ENCODE results near the gene EPX.

The EPX gene

DNA sequence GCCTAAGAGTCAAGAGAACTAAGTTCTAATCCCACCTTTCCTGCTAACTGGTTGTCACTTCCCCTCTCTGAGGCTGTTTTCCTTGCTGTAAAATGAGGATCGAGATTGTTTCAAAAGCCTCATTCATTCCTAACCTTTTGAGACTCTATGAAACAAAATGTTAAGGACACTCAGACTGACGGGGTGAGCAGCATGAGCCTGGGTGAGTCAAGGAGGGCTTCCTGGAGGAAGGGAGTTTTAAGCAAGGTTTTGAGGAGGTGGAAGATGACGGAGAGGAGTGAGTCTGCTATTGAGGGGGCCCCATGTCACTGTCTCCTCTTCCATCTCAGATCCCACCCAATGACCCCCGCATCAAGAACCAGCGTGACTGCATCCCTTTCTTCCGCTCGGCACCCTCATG, 4.1 kb downstream of the EPX start:
- ATAC-seq (no peak), DNase-seq (no peak)
- Mint-ChIP-seq H3K9me3 (no peaks in the 10 kb centered on the region), H3K36me3 (ENCODE audit: low read depth) (no peaks in the 10 kb centered on the region), H3K4me3 (no peak overlapping the region), H3K27me3 (peaks cover 15% of the 10 kb centered on the region), H3K27ac (no peak overlapping the region), H3K4me1 (no peaks in the 10 kb centered on the region)

DNA sequence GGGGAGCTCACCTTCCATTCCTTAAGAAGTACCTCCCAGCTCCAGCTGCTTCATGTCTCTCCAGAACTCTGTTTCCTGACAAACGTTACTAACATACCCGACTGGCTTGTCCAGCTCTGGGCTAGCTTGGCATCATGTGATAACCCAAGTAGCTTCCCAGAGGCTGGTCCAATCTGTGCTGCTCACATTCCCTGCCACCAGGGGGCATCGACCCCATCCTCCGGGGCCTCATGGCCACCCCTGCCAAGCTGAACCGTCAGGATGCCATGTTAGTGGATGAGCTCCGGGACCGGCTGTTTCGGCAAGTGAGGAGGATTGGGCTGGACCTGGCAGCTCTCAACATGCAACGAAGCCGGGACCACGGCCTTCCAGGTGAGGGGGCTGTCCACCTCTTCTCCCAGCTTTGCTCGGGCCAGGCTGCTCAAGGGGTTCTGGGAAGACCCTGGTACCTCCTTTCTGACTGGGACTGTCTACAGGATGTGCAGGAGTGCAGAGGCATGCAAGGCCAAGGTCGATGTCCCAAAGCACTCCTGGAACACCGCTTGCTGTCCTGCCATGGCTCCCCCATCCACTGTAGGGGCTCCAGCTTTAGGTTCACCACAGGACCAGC, 7.6 kb downstream of the EPX start:
- DNase-seq (peak; percentile 72), ATAC-seq (peak; percentile 83)
- no peaks in the 10 kb centered on the region for H3K9me3 Mint-ChIP-seq
- H3K27me3 Mint-ChIP-seq: peaks cover 15% of the 10 kb centered on the region
- no peaks in the 10 kb centered on the region for H3K4me1 Mint-ChIP-seq
- no peaks in the 10 kb centered on the region for H3K36me3 Mint-ChIP-seq (ENCODE audit: low read depth)
- no peak overlapping the region for H3K27ac Mint-ChIP-seq
- H3K4me3 Mint-ChIP-seq: no peak overlapping the region

DNA sequence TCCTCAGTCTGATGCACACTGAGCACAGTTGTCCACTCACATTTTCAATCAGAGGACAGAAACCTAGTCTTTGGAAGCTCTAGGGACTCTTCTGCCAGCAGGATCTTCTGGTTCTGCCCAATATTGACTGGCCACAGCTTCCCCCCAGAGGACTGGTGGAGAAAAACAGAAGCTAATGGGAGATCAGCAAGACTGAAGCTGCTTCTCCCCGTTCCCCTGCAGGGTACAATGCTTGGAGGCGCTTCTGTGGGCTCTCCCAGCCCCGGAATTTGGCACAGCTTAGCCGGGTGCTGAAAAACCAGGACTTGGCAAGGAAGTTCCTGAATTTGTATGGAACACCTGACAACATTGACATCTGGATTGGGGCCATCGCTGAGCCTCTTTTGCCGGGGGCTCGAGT, 10.3 kb downstream of the EPX start:
- Mint-ChIP-seq H3K27ac (no peak overlapping the region), H3K36me3 (ENCODE audit: low read depth) (no peaks in the 10 kb centered on the region), H3K27me3 (peaks cover 6% of the 10 kb centered on the region), H3K9me3 (no peaks in the 10 kb centered on the region), H3K4me3 (no peak overlapping the region), H3K4me1 (no peaks in the 10 kb centered on the region)
- DNase-seq (no peak), ATAC-seq (no peak)

DNA sequence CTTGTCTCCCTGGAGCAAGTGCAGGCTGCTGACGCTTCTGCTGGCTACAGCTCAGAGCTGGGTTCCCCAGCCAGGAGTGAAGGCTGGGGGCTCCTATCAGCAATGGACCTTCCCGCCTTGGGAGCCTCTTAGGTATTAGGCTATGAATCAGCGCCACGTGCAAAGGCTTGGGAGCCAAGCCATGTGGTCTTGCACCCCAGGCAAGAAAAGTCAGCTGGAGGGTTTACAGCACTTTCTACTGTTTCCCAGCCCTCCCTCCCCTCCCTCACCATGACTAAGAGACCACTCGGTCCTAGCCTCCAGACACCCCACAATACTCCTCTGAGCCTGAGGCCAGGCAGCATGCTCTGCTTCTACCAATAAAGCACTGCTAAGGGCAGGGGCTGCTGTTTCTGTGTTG, 12.3 kb downstream of the EPX start:
- ATAC-seq: no peak
- no peak for DNase-seq
- no peaks in the 10 kb centered on the region for H3K9me3 Mint-ChIP-seq
- peaks cover 3% of the 10 kb centered on the region for H3K36me3 Mint-ChIP-seq (ENCODE audit: low read depth)
- H3K27me3 Mint-ChIP-seq: no peaks in the 10 kb centered on the region
- H3K4me1 Mint-ChIP-seq: no peaks in the 10 kb centered on the region
- H3K27ac Mint-ChIP-seq: no peak overlapping the region
- H3K4me3 Mint-ChIP-seq: no peak overlapping the region

DNA sequence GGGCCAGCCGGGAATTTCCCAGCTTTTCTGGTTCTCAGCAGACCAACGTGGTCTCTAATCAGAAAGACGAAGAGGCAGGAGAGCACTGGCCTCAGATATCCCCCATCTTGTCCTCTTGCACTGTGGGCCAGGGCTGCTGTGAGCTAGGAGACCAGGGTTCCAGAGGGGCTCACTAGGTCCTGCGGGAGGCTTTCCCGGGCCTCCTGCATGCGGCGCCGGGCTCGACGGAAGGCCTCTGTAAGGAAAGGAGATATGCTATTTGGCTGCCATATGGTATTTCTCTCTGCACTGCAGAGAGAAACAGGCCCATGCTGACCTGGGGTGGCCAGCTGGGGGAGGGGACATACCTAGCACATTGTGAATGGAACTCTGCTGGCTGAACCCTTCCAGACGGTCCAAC, 13.4 kb downstream of the EPX start:
- H3K36me3 Mint-ChIP-seq (ENCODE audit: low read depth): peaks cover 3% of the 10 kb centered on the region
- no peak overlapping the region for H3K4me3 Mint-ChIP-seq
- H3K27me3 Mint-ChIP-seq: no peaks in the 10 kb centered on the region
- no peak for ATAC-seq
- no peaks in the 10 kb centered on the region for H3K4me1 Mint-ChIP-seq
- H3K27ac Mint-ChIP-seq: no peak overlapping the region
- no peaks in the 10 kb centered on the region for H3K9me3 Mint-ChIP-seq
- no peak for DNase-seq

DNA sequence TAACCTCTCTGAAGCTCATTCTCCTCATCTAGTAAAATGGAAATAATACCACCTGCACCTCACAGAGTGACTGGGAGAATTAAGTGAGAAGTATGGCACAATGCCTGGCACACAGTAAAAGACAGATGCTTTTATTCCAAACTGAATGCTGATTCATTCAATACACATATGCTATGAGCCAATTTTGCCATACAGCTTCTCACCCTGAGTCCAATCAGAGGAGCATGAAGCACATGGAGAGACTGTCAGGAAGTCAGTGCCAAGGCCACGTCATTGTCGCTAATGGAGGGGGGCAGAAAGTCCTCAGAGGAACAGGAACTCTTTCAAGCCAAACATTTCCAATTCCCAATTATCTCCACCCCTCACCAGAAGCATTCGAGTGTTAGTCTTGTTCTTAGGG, 14.9 kb downstream of the EPX start:
- Mint-ChIP-seq H3K4me1 (no peaks in the 10 kb centered on the region), H3K36me3 (ENCODE audit: low read depth) (peaks cover 7% of the 10 kb centered on the region), H3K27ac (no peak overlapping the region), H3K9me3 (no peaks in the 10 kb centered on the region), H3K27me3 (no peaks in the 10 kb centered on the region), H3K4me3 (no peak overlapping the region)
- ATAC-seq: no peak
- DNase-seq: no peak

DNA sequence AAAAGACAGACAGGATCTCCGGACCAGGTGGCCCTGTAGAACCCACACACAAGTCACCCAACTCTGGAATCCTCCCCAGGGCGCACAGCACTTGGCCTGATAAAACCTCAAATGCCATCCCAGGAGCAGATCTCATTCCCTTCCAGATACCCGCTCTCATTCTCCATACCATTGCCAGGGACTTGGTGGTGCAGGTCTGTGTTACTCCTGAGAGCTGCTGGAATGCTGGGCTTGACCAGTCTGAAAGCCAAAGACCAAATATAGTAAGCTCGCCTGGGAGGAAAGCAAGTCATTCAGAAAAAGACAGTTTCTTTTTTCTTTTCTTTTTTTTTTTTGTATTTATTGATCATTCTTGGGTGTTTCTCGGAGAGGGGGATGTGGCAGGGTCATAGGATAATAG, 15.8 kb downstream of the EPX start:
- H3K36me3 Mint-ChIP-seq (ENCODE audit: low read depth): peaks cover 7% of the 10 kb centered on the region
- H3K27ac Mint-ChIP-seq: no peak overlapping the region
- DNase-seq (no peak), ATAC-seq (no peak)
- no peaks in the 10 kb centered on the region for H3K4me1 Mint-ChIP-seq
- no peak overlapping the region for H3K4me3 Mint-ChIP-seq
- H3K27me3 Mint-ChIP-seq: no peaks in the 10 kb centered on the region
- H3K9me3 Mint-ChIP-seq: no peaks in the 10 kb centered on the region

DNA sequence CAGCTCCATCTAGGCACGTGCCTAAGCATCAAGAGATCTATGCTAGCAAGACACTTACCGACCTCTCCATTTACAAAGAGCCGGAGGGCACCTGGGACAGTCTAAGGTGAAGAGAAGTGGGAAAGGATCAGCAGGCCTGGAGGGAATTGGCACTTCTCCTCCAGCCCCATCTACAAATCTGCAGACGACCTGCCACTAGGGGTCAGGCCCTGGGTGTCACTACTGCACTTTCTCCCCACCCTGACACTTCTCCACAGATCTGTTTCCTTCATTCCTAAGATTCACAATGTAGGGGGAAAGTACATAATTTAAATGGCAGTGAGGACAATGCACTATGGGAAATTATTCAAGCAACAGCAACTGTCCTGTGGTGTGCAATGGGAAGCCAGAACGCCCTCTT, 18.4 kb downstream of the EPX start:
- Mint-ChIP-seq H3K4me1 (no peaks in the 10 kb centered on the region), H3K36me3 (ENCODE audit: low read depth) (peaks cover 13% of the 10 kb centered on the region), H3K27ac (no peak overlapping the region), H3K27me3 (no peaks in the 10 kb centered on the region), H3K9me3 (no peaks in the 10 kb centered on the region), H3K4me3 (no peak overlapping the region)
- no peak for ATAC-seq
- DNase-seq: no peak

DNA sequence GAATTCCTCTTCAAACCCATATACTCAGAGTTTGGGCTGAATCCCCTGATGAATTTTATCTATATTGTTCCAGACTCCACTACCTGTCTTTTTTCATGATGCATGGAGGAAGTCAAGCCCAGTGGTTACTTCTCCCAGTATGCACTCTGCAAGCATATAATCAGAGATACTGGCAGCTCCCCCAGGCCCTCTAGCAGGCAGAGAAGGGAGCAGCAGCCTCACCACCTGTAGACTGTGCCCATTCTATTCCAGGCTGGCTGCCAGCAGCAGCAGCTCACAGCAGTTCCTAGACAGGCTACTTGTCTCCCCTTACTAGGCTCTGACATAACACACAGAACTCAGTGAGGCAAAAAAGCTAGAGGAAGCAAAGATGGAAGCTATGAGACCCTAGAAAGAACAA, 23.2 kb downstream of the EPX start:
- Mint-ChIP-seq H3K4me1 (peaks cover 24% of the 10 kb centered on the region), H3K36me3 (ENCODE audit: low read depth) (peaks cover 10% of the 10 kb centered on the region), H3K4me3 (no peak overlapping the region), H3K9me3 (no peaks in the 10 kb centered on the region), H3K27ac (no peak overlapping the region), H3K27me3 (no peaks in the 10 kb centered on the region)
- ATAC-seq: no peak
- DNase-seq: no peak

DNA sequence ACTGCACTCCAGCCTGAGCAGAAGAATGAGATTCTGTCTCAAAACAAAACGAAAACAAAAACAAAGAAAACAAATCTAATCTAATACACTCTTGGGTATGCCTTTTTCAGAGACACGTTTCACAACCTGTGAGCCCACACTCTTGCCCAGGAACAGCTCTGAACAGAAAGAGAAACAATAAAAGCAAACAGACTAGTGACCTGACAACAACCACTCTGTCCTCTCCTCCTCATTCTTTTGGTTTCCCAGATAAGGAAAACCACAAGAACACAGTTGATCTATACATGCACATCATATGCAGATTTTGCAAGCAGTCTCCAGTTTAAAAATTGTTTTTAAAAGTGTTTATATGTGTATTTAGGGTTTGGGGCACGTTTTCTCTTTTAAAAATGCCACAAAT, 25.2 kb downstream of the EPX start:
- no peak for ATAC-seq
- no peaks in the 10 kb centered on the region for H3K9me3 Mint-ChIP-seq
- H3K36me3 Mint-ChIP-seq (ENCODE audit: low read depth): peaks cover 7% of the 10 kb centered on the region
- H3K4me1 Mint-ChIP-seq: peaks cover 26% of the 10 kb centered on the region
- H3K27me3 Mint-ChIP-seq: no peaks in the 10 kb centered on the region
- DNase-seq: no peak
- H3K4me3 Mint-ChIP-seq: peak overlapping the region; percentile 56
- peak overlapping the region; percentile 44 for H3K27ac Mint-ChIP-seq

DNA sequence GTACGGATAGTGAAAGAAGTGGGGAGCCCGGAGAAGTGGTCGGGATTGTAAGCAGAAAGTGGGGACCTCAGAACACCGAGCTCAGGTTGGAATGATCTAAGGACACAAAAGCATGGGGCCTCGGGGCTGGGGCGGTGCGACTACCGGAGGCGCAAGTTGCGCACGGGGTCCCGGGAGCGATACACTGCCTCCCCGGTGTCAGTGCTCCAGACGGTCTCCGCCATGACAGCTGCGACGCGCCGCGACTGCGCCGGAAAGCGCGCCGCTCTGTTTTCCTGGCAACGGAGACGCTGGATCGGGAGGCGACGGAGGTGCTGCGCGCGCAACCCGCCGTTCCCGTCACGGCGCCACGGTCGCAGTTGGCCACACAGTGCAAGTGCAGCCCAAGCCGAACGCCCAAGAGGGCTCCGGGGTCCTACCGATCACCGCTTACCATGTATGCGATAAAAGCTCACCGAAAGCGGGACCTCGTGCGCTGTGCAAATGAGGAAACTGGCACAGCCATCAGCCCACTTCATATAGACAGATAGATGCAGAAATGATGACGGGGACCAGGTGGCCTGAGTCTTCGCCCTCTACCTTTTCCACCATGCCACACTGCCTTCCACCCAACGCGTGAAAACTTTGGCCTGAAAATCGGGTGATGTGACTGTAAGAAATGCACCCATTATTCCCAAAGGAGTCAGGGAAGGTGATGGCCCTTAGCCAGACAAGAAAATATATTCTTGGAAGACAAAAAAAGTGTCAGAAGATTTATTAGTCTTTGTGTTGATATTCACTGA, 26.7 kb downstream of the EPX start, which contains the start of gene MKS1:
MKS1 (minus strand) TSS at position 249 of the 782 bp plus-strand sequence; CDS start at position 224, 25 bp downstream.
- peak within 1 kb of the TSS; percentile 92 for H3K27ac Mint-ChIP-seq
- no peaks in the 10 kb centered on the region for H3K9me3 Mint-ChIP-seq
- peak within 1 kb of the TSS; percentile 89 for H3K4me3 Mint-ChIP-seq
- no peaks in the 10 kb centered on the region for H3K27me3 Mint-ChIP-seq
- ATAC-seq: peak; percentile 99
- peaks cover 29% of the 10 kb centered on the region for H3K4me1 Mint-ChIP-seq
- peaks cover 5% of the 10 kb centered on the region for H3K36me3 Mint-ChIP-seq (ENCODE audit: low read depth)
- peak; percentile 97 for DNase-seq

DNA sequence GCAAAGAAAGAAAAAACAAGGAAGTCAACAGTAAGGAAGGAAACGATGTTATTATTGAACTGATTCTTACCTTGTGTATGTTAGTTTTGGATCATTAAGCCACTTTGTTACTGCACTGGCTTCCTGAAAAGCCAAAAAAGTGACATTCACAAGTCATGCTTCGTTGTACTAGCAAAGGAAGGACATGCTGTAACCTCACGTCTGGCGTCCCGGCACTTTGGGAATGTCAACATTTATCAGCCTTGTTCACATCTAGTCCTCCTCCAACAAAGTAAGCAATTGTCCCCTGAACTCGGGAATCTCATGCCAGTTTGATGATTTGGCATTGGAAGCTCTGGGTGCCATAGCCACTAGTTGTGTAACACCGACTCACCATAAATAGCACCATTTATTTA, 27.3 kb downstream of the EPX start:
- H3K4me3 Mint-ChIP-seq: peak overlapping the region; percentile 89
- H3K9me3 Mint-ChIP-seq: no peaks in the 10 kb centered on the region
- no peaks in the 10 kb centered on the region for H3K27me3 Mint-ChIP-seq
- peaks cover 33% of the 10 kb centered on the region for H3K4me1 Mint-ChIP-seq
- H3K27ac Mint-ChIP-seq: peak overlapping the region; percentile 92
- ATAC-seq (no peak), DNase-seq (no peak)
- peaks cover 5% of the 10 kb centered on the region for H3K36me3 Mint-ChIP-seq (ENCODE audit: low read depth)

DNA sequence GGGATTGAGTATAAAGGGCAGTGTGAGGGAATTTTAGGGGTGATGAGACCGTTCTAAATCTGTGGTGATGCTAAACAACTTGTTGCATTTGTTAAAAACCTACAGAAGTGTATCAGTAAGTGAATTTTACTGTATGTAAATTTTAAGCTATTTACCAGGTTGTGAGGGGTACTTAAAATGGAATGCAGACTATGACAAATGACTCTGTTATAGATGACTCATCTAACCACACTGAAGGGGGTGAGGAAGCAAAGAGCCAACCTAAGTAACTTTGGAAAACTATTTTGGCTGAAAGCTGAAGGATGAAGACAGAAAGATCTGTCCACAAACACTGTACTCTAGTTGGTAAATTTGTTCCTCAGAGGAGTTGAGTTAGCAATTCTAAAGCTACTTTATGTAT, 31.8 kb downstream of the EPX start:
- peaks cover 12% of the 10 kb centered on the region for H3K27me3 Mint-ChIP-seq
- ATAC-seq (peak; percentile 69), DNase-seq (no peak)
- H3K9me3 Mint-ChIP-seq: no peaks in the 10 kb centered on the region
- no peak overlapping the region for H3K27ac Mint-ChIP-seq
- H3K4me1 Mint-ChIP-seq: peaks cover 19% of the 10 kb centered on the region
- no peaks in the 10 kb centered on the region for H3K36me3 Mint-ChIP-seq (ENCODE audit: low read depth)
- H3K4me3 Mint-ChIP-seq: no peak overlapping the region

DNA sequence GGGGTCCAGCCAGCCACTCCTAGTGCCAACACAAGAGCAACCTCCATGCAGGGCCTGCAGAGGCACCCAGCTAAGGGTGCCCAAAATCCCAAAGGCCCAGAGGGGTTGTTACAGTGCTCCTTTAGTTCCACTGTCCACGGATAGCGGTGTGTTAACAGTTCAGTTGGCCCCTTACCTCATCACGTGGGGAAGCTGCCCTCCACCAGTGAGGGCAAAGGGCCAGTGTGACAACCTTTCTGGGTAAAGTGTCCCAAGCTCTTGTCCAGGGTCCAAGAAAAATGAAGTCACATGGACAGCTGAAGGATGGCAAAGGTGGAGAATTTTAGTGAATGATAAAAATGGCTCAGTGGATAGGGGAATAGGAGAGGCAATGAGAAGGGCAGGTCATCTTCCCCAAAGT, 35.2 kb downstream of the EPX start:
- Mint-ChIP-seq H3K4me1 (peaks cover 18% of the 10 kb centered on the region), H3K27me3 (peaks cover 16% of the 10 kb centered on the region), H3K9me3 (no peaks in the 10 kb centered on the region), H3K36me3 (ENCODE audit: low read depth) (no peaks in the 10 kb centered on the region), H3K4me3 (no peak overlapping the region), H3K27ac (no peak overlapping the region)
- ATAC-seq: no peak
- DNase-seq: no peak

DNA sequence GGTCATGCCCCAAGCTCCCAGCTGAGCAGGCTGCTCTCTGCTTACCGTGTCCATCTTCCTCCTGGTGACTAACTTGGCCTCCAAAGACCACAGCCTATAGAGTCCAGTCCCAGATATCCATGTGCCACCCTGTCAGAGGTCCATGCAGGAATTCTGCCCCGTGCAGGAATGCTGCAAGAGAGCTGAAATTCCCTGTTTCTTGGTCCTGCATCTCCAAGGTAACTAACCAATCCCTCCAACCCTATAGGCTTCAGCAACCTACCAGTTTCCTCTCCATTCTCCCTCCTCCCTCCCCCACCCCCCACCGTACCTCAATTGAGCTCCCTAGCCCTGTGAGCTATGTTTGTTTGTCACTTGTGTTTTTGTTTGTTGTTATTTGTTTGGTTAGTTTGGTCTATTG, 36.2 kb downstream of the EPX start:
- Mint-ChIP-seq H3K4me1 (peaks cover 23% of the 10 kb centered on the region), H3K9me3 (no peaks in the 10 kb centered on the region), H3K4me3 (no peak overlapping the region), H3K27me3 (peaks cover 19% of the 10 kb centered on the region), H3K36me3 (ENCODE audit: low read depth) (no peaks in the 10 kb centered on the region), H3K27ac (no peak overlapping the region)
- no peak for DNase-seq
- ATAC-seq: no peak

Measured in activated naive CD8-positive, alpha-beta T cell treated with anti-CD3 and anti-CD28 coated beads, Interleukin-2, amount 50 U/mL, for 24 hours (primary cell).